ENCODE results near the gene CELSR1. TPM values are rescaled to one million over a fixed set of nuclear protein-coding genes. Genes with fewer than 3 reads are reported as not detected.

CELSR1 gene
- total and polyA plus RNA-seq, 2 of the 13 experiments (the other 11 are each of a cell fraction or from before 2014, with no cell fraction given) = 0.78 to 1.8 TPM

GRCh38 chr22:46551996-46552395 is 14.6 kb upstream of the CELSR1 start:
- DNase-seq (ENCODE audit: low spot score) (no peak), ATAC-seq (no peak), FAIRE-seq (no peak)
- WGBS (ENCODE audit: low lambda C conversion rate) = 86% methylated on average over 4 of the region's 12 CpGs
- no peak overlapping the region for H3K4me3 ChIP-seq (replicated peaks in 1 of 3; ENCODE audit: insufficient read depth in 1 of 3, low read depth in 2 of 3, low read length in 3 of 3)
- no peak for TF ChIP-seq ZNF576 (CRISPR knock-in tag; IDR thresholded peaks at IDR 0.05)
- TF ChIP-seq ZSCAN22 (CRISPR knock-in tag; IDR thresholded peaks at IDR 0.05) = no peak
- no peak for TF ChIP-seq ZNF891 (CRISPR knock-in tag; IDR thresholded peaks at IDR 0.05)
- TF ChIP-seq MXD3 (CRISPR knock-in tag; IDR thresholded peaks at IDR 0.05) = no peak
- no peak for TF ChIP-seq SIX4 (CRISPR knock-in tag; IDR thresholded peaks at IDR 0.05)
- TF ChIP-seq HOXA9 (CRISPR knock-in tag; IDR thresholded peaks at IDR 0.05; ENCODE audit: borderline replicate concordance) = no peak
- no peak for TF ChIP-seq FOXK1 (CRISPR knock-in tag; IDR thresholded peaks at IDR 0.05; ENCODE audit: borderline replicate concordance, low read depth)
- TF ChIP-seq MED1 (CRISPR knock-in tag; IDR thresholded peaks at IDR 0.05) = no peak
- TF ChIP-seq ESRRA (CRISPR knock-in tag; IDR thresholded peaks at IDR 0.05; ENCODE audit: low read depth) = no peak
- TF ChIP-seq ZNF343 (CRISPR knock-in tag; IDR thresholded peaks at IDR 0.05) = no peak
- TF ChIP-seq SRSF4 (IDR thresholded peaks at IDR 0.05; ENCODE audit: low read depth, low read length, poor library complexity, severe bottlenecking) = no peak
- TF ChIP-seq ZNF235 (CRISPR knock-in tag; IDR thresholded peaks at IDR 0.05; ENCODE audit: borderline replicate concordance) = no peak
- 0 out of 5 replicates have a peak, but pooled peaks cover 0 to 2% of the 10 kb centered on the region in 2 experiments for H3K27me3 ChIP-seq (ENCODE audit: control insufficient read depth in 1 of 2, insufficient read depth in 2 of 2, low read length in 2 of 2)
- no peaks in the 10 kb centered on the region for H3K36me3 ChIP-seq (replicated peaks in 1 of 2; ENCODE audit: control insufficient read depth in 1 of 2, insufficient read depth in 2 of 2, low read length in 2 of 2)
- H3K9me3 ChIP-seq (ENCODE audit: low read length) = no peaks in the 10 kb centered on the region
- in situ Hi-C loops (cut with HindIII; ENCODE audit: extremely low pct_ligation_motif_present, low pct_unique_long_range_greater_than_20kb) = loop anchor here (25.0 kb wide), 1 partner anchor 110 kb away; no protein-coding TSS in a partner anchor
- no peak overlapping the region for H2AFZ ChIP-seq (ENCODE audit: low read length)
- no peak overlapping the region for H3K9ac ChIP-seq (ENCODE audit: insufficient read depth, low read depth, low read length)
- POLR2A ChIA-PET = interaction anchor here (1.1 kb wide), 1 partner anchor 121 kb away, joined by 3 read pairs; no protein-coding TSS in a partner anchor
- H4K20me1 ChIP-seq (ENCODE audit: insufficient read depth, low read length) = no peaks in the 10 kb centered on the region
- no peaks in the 10 kb centered on the region for H3K79me2 ChIP-seq (ENCODE audit: insufficient read depth, low read length)
- no TSS peak for BruUV-seq (replicated peaks)
- H3K27ac ChIP-seq (ENCODE audit: extremely low read length, insufficient read depth, low read length) = no peak overlapping the region
- H3K4me2 ChIP-seq (ENCODE audit: low read depth, low read length) = no peak overlapping the region
- H3K4me1 ChIP-seq (ENCODE audit: insufficient read depth, low read length) = peaks cover 32% of the 10 kb centered on the region
- intact Hi-C loops (cut with micrococcal nuclease; ENCODE audit: unreplicated experiment) = no loop called here
- CTCF ChIA-PET (ENCODE audit: low intra/inter-chr PET ratio, low total read pairs) = no interaction called here
